Endothelial cell of umbilical vein (primary cell): ENCODE data around the gene CCDC142. TPM values are rescaled to one million over a fixed set of nuclear protein-coding genes. Genes with fewer than 3 reads are reported as not detected.

Source experiments
- BruUV-seq: library from RNA; stranded (reverse); fragments of 400-500 nt; replicated peaks from 2 replicates; lab custom pipeline; 2021; lab: Mats Ljungman, UMichigan
- CTCF ChIA-PET: fragments of 300-600, 350-600 bp; sonication (Branson Sonifier 250); formaldehyde crosslinking; loops from one replicate; lab custom pipeline; 2021; ENCODE audit warnings: antibody characterized with exemption, inconsistent platforms; lab: Charles Lee
- POLR2A ChIA-PET: fragments of 300-600, 350-600 bp; sonication (Branson Sonifier 250); formaldehyde crosslinking; loops from one replicate; lab custom pipeline; 2021; ENCODE audit warnings: antibody characterized with exemption, inconsistent platforms; lab: Charles Lee
- DNase-seq: peaks from one replicate; pipeline ENCODE4 v3.0.0-alpha.2; 2011; ENCODE audit warnings: low read depth, low spot score
- FAIRE-seq: peaks from 2 replicates; lab custom pipeline; 2011; peaks lifted over from hg19 to GRCh38; lab: Jason Lieb, UNC
- H2AFZ ChIP-seq: 2 replicates; pipeline ENCODE4 v1.6.0; 2012; ENCODE audit warnings: low read depth, low read length, control low read depth, inconsistent platforms
- H3K27ac ChIP-seq: 2 replicates; pipeline ENCODE4 v1.5.1; 2011; ENCODE audit warnings: low read depth, mild to moderate bottlenecking, control low read depth, low read length, moderate library complexity; ENCODE audit not compliant: insufficient read depth
- H3K27me3 ChIP-seq, 2 experiments: 2 replicates each; pipeline versions ENCODE4 v1.6.0 to v1.6.1; 2011; ENCODE audit warnings: low read length in 2 of 2, mixed read lengths in 1 of 2; ENCODE audit not compliant: control insufficient read depth in 2 of 2, insufficient read depth in 2 of 2
- H3K36me3 ChIP-seq, 2 experiments: 2 replicates in 1 of 2; 3 replicates in 1 of 2; pipeline ENCODE4 v1.5.1; 2011; ENCODE audit warnings: low read length in 2 of 2, mild to moderate bottlenecking in 1 of 2, moderate library complexity in 1 of 2; ENCODE audit not compliant: control insufficient read depth in 2 of 2, insufficient read depth in 2 of 2; ENCODE audit errors: extremely low read depth in 1 of 2
- H3K4me1 ChIP-seq: 3 replicates; pipeline ENCODE4 v1.5.1; 2011; ENCODE audit warnings: mild to moderate bottlenecking, low read length; ENCODE audit not compliant: control insufficient read depth, insufficient read depth; ENCODE audit errors: extremely low read depth
- H3K4me2 ChIP-seq: 2 replicates; pipeline ENCODE4 v1.6.1; 2011; ENCODE audit warnings: low read length, control low read depth, mixed read lengths; ENCODE audit not compliant: insufficient read depth
- H3K4me3 ChIP-seq, 3 experiments: fragments of 200-600 bp in 1 of 3; sonication (generic), shearing (Covaris generic) in 1 of 3; replicated peaks in 1 of 3; 2 replicates each; pipeline ENCODE4 v1.5.1; 2011 to 2016; ENCODE audit warnings: control low read depth in 3 of 3, low read length in 3 of 3, mild to moderate bottlenecking in 2 of 3, inconsistent platforms in 1 of 3, low read depth in 1 of 3, moderate library complexity in 1 of 3; ENCODE audit not compliant: insufficient read depth in 1 of 3
- H3K79me2 ChIP-seq: 2 replicates; pipeline ENCODE4 v1.6.0; 2012; ENCODE audit warnings: low read length, inconsistent platforms; ENCODE audit not compliant: control insufficient read depth, insufficient read depth
- H3K9ac ChIP-seq: replicated peaks from 2 replicates; pipeline ENCODE3; 2011; ENCODE audit warnings: low read length, control low read depth; ENCODE audit not compliant: insufficient read depth; ENCODE audit errors: extremely low read depth
- H3K9me1 ChIP-seq: replicated peaks from 3 replicates; pipeline ENCODE4 v1.6.0; 2011; ENCODE audit warnings: mild to moderate bottlenecking, low read length; ENCODE audit not compliant: control insufficient read depth, insufficient read depth; ENCODE audit errors: extremely low read depth
- H3K9me3 ChIP-seq: replicated peaks from 2 replicates; pipeline ENCODE4 v1.5.1; 2012; ENCODE audit warnings: low read length, inconsistent platforms; ENCODE audit not compliant: control insufficient read depth, insufficient read depth
- H4K20me1 ChIP-seq: replicated peaks from 2 replicates; pipeline ENCODE3; 2011; ENCODE audit warnings: mild to moderate bottlenecking, low read length; ENCODE audit not compliant: control insufficient read depth, insufficient read depth; ENCODE audit errors: extremely low read depth
- CTCF ChIP-seq, 2 donors: IDR thresholded peaks; 1 replicate in 1 of 2; 2 replicates in 1 of 2; pipeline ENCODE4 v1.5.1; 2011; ENCODE audit warnings: low read length in 2 of 2, mild to moderate bottlenecking in 2 of 2, moderate library complexity in 2 of 2, control low read depth in 1 of 2, inconsistent platforms in 1 of 2, low read depth in 1 of 2; ENCODE audit not compliant: insufficient read depth in 1 of 2; ENCODE audit errors: extremely low read depth in 1 of 2
- EZH2 ChIP-seq: IDR thresholded peaks from 2 replicates; pipeline ENCODE4 v1.6.1; 2012; ENCODE audit warnings: borderline replicate concordance, low read depth, mild to moderate bottlenecking, moderate library complexity, low read length, inconsistent platforms; ENCODE audit not compliant: severe bottlenecking
- dilution Hi-C: fragments of 300-500 bp; cut with MboI; formaldehyde crosslinking; loops from one replicate; pipeline ENCODE4 v1.15.0; 2019; ENCODE audit warnings: low sequenced_read_pairs; ENCODE audit not compliant: extremely low pct_ligation_motif_present
- intact Hi-C: fragments of 100-400 bp; cut with micrococcal nuclease; formaldehyde crosslinking; loops from one replicate; pipeline ENCODE4 v1.10.0; 2022
- polyA plus RNA-seq, 4 experiments: library from polyadenylated mRNA; depleted of rRNA in 3 of 4; stranded (reverse) in 3 of 4; unstranded in 1 of 4; fragments of >200 nt; gene quantifications; 2 replicates each; pipeline versions ENCODE4 v1.2.1 to v1.2.3, GENCODE V29; 2011 to 2012; ENCODE audit warnings: missing spikeins in 1 of 4
- total RNA-seq: library from RNA; stranded (reverse); gene quantifications from 2 replicates; pipeline ENCODE4 v1.2.3, GENCODE V29; 2021

CCDC142 gene
- total and polyA plus RNA-seq, 2 donors (not counting 3 experiments of a cell fraction or from before 2014, with no cell fraction given), result 12.8 to 23.8 TPM

- intact Hi-C loops (loop anchor here (5.0 kb wide), 1 partner anchor 33 kb away; no protein-coding TSS in a partner anchor), dilution Hi-C loops (no loop called here)
- Histone ChIP-seq H3K4me3 (peak within 1 kb of the TSS in 2 of 3 experiments; percentile 19 to 25), H3K4me1 (peaks cover 32% of the 10 kb centered on the region), H3K27me3 (peaks cover 23 to 40% of the 10 kb centered on the region in 2 experiments), H3K79me2 (no peaks in the 10 kb centered on the region), H3K36me3 (no peaks in the 10 kb centered on the region), H3K27ac (no peak within 1 kb of the TSS), H4K20me1 (no peaks in the 10 kb centered on the region), H3K9ac (no peak within 1 kb of the TSS), H2AFZ (peak within 1 kb of the TSS; percentile 11), H3K4me2 (peak within 1 kb of the TSS; percentile 50), H3K9me3 (no peaks in the 10 kb centered on the region), H3K9me1 (no peaks in the 10 kb centered on the region)
- DNase-seq, result no peak
- TF ChIP-seq EZH2 (peak; percentile 81), CTCF (IDR thresholded peaks at IDR 0.05; ENCODE audit: extremely low read depth in 1 of 2, insufficient read depth in 1 of 2, low read depth in 1 of 2, low read length in 2 of 2) (no peak)
- FAIRE-seq, result no peak
- POLR2A ChIA-PET, result interaction anchor here (1.1 kb wide), 1 partner anchor 30 kb away, joined by 3 read pairs; the partner anchor contains the start of gene AUP1
- BruUV-seq, result no TSS peak
- CTCF ChIA-PET, result interaction anchor here (0.7 to 1.5 kb wide), 6 partner anchors 8 to 87 kb away, joined by 3 to 4 read pairs (median 3); partner anchors contain the start of genes INO80B and WBP1
Measured at GRCh38 chr2:74499267-74499939, 16.6 kb upstream of the CCDC142 start, which contains the start of gene LBX2. Gene LBX2, minus strand, starts transcription at chr2:74499603. Its CDS starts 66 bp downstream, at chr2:74499537.
